Neural progenitor cell (in vitro differentiated cells): ENCODE results near the gene ANKRD2.

Experiments used
- EZH2 ChIP-seq: fragments of 200-600 bp; sonication (generic); IDR thresholded peaks from 2 replicates; pipeline ENCODE4 v1.6.1; 2017; ENCODE audit warnings: antibody characterized with exemption, mild to moderate bottlenecking, moderate library complexity
- EZH2phosphoT487 ChIP-seq: fragments of 200-600 bp; sonication (generic); IDR thresholded peaks from 2 replicates; pipeline ENCODE4 v1.6.1; 2017; ENCODE audit warnings: antibody characterized with exemption
- TF ChIP-seq, protein P1 (sequence below): fragments of 200-600 bp; sonication (generic); IDR thresholded peaks from 2 replicates; pipeline ENCODE4 v1.5.1; 2017; ENCODE audit warnings: antibody characterized with exemption, mild to moderate bottlenecking

GRCh38 chr10:97563337-97563736, 9.2 kb upstream of the ANKRD2 start:
- TF ChIP-seq, protein P1, sequence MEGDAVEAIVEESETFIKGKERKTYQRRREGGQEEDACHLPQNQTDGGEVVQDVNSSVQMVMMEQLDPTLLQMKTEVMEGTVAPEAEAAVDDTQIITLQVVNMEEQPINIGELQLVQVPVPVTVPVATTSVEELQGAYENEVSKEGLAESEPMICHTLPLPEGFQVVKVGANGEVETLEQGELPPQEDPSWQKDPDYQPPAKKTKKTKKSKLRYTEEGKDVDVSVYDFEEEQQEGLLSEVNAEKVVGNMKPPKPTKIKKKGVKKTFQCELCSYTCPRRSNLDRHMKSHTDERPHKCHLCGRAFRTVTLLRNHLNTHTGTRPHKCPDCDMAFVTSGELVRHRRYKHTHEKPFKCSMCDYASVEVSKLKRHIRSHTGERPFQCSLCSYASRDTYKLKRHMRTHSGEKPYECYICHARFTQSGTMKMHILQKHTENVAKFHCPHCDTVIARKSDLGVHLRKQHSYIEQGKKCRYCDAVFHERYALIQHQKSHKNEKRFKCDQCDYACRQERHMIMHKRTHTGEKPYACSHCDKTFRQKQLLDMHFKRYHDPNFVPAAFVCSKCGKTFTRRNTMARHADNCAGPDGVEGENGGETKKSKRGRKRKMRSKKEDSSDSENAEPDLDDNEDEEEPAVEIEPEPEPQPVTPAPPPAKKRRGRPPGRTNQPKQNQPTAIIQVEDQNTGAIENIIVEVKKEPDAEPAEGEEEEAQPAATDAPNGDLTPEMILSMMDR, result no peak
- TF ChIP-seq EZH2 (no peak), EZH2phosphoT487 (no peak)
